ENCODE data around the gene SERBP1.
A peak's percentile ranks its signal among the peaks of the same experiment; 100 is the strongest.

Gene SERBP1

DNA sequence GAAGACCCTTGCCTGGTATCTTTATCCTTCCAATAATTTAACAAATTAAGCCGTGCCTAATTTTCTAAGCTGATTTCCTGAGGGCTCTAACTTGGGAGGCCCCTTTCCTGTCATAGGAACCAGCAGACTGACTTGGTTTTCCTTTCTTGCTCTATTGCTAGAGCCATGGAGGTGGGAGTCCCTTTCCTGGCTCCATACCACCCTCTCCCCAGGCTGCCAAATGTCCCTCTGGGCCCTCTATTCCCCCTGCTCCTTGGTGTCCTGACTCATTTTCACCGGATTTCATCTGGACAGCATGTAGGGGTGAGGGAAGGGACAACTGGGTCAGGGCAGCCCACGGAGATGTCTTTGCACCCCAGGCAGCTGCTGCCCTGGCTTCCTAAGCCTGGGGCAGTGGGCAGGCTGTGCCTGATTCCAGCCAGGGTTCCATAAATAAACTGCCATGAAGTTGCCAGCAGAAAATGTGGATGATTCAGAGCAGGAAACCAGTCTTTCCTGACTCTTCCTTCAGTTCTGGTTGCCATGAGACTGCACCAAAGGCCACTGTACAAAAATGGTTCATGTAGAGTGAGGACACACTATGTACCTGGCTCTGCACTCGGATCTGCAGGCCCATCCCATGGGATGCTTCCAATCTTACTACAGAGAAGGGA, 38.0 kb upstream of the SERBP1 start:
- TF ChIP-seq, protein P1, sequence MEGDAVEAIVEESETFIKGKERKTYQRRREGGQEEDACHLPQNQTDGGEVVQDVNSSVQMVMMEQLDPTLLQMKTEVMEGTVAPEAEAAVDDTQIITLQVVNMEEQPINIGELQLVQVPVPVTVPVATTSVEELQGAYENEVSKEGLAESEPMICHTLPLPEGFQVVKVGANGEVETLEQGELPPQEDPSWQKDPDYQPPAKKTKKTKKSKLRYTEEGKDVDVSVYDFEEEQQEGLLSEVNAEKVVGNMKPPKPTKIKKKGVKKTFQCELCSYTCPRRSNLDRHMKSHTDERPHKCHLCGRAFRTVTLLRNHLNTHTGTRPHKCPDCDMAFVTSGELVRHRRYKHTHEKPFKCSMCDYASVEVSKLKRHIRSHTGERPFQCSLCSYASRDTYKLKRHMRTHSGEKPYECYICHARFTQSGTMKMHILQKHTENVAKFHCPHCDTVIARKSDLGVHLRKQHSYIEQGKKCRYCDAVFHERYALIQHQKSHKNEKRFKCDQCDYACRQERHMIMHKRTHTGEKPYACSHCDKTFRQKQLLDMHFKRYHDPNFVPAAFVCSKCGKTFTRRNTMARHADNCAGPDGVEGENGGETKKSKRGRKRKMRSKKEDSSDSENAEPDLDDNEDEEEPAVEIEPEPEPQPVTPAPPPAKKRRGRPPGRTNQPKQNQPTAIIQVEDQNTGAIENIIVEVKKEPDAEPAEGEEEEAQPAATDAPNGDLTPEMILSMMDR (IDR thresholded peaks at IDR 0.05; ENCODE audit: low read depth, low read length): no peak
- no peak for DNase-seq (ENCODE audit: extremely low read depth, low read depth)

- DNase-seq (ENCODE audit: extremely low read depth, low read depth): no peak
- TF ChIP-seq, protein P1 (IDR thresholded peaks at IDR 0.05; ENCODE audit: low read depth, low read length): no peak
These were observed 35.2 kb upstream of the SERBP1 start for GRCh38 chr1:67465375-67465774.

- TF ChIP-seq, protein P1 (IDR thresholded peaks at IDR 0.05; ENCODE audit: low read depth, low read length): no peak
These were observed 34.5 kb upstream of the SERBP1 start for GRCh38 chr1:67464746-67465145.

GRCh38 chr1:67464058-67464457, 33.9 kb upstream of the SERBP1 start:
- TF ChIP-seq, protein P1 (IDR thresholded peaks at IDR 0.05; ENCODE audit: low read depth, low read length): no peak

More at GRCh38 chr1:67464746-67465145, 34.5 kb upstream of the SERBP1 start:
- no peak for DNase-seq (ENCODE audit: extremely low read depth, low read depth)

GRCh38 chr1:67463298-67463955, 33.2 kb upstream of the SERBP1 start:
- TF ChIP-seq, protein P1 (IDR thresholded peaks at IDR 0.05; ENCODE audit: low read depth, low read length): no peak
- DNase-seq (ENCODE audit: extremely low read depth, low read depth): no peak

More at GRCh38 chr1:67464058-67464457, 33.9 kb upstream of the SERBP1 start:
- no peak for DNase-seq (ENCODE audit: extremely low read depth, low read depth)

GRCh38 chr1:67460676-67461500, 30.7 kb upstream of the SERBP1 start:
- TF ChIP-seq, protein P1 (IDR thresholded peaks at IDR 0.05; ENCODE audit: low read depth, low read length): no peak
- DNase-seq (ENCODE audit: extremely low read depth, low read depth): peak; percentile 34

DNA sequence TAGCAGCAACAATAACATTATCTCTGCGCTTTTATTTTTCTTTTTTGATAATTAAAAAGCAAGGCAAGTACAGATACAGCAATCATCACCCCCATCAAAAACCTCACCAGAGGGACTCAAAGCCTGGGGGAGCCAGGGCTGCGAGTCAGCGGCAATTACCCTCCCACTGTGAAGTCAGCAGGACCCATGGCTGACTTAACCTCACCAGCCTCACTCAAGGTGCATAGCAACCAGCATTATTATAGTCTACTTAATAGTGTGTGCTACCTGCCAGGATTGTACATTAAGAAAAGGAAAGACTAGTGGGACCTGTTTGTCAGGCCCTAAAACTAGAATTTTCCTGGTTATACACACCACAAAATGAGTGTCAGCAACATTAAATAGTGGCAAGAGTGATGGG, 28.9 kb upstream of the SERBP1 start:
- TF ChIP-seq, protein P1 (IDR thresholded peaks at IDR 0.05; ENCODE audit: low read depth, low read length): no peak

More for the DNA sequence above, 28.9 kb upstream of the SERBP1 start:
- no peak for DNase-seq (ENCODE audit: extremely low read depth, low read depth)
